HG03135 (cell line): ENCODE results near the gene IFT88.

ENCODE experiments used
- ATAC-seq: cut with Tn5 transposase; IDR thresholded peaks from one replicate; pipeline ENCODE4 v1.9.1; 2021; ENCODE audit warnings: mild to moderate bottlenecking, moderate library complexity; ENCODE audit not compliant: unreplicated experiment

The IFT88 gene

DNA sequence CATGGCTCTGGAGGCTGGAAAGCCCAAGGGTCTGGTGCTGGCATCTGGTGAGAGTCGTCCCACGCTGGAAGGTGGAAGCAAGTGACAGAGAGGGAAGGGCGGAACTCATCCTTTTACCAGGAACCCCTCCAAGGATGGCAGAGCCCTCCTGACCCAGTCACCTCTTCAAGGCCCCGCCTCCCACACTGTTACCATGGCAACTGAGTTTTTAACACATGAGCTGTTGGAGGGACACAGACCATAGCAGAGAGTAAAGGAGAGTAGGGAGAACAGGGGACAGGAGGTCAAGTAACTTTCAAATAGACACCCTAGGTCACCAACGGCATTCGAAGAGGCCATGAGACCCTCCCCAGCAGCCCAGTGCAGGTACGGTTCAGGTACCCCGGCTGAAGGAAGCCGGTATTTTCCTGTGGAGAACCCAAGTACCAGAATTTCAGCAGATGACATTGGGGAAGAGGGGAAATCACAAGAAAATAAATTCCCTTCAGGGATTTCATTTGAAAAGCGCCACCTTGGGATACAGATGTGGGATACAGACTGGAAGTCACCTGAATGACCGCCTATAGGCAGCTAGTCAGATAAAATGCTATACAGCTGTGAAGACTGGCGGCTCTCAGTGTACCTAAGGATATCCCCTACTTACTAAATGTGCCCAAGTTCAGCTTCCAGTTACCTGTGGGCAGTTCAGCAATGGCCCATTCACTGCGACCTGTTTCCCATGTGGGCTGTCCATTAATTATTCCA lies 144.5 kb downstream of the IFT88 start:
- no peak for ATAC-seq

DNA sequence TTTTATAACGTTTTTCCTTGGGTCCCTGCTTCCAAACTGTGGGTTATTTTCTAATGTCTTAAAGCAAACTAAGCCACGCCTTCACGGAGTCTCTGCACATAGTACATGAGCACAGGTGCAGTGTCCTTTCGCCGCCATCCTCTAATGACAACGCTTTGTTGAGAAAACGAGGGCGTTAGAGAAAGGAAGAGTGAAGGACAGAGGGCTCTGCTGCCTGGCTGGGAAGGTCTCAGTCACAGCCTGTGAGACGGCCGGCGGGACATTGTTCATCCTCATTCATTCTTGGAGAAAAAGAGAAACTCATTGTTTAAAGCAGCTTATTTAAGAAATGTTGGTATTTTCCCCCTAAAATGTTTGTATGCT lies 146.0 kb downstream of the IFT88 start:
- ATAC-seq: no peak

GRCh38 chr13:20713751-20714150 lies 146.8 kb downstream of the IFT88 start:
- ATAC-seq: no peak

- ATAC-seq: no peak
Measured at GRCh38 chr13:20714161-20714560, 147.2 kb downstream of the IFT88 start.

- no peak for ATAC-seq
Measured at GRCh38 chr13:20714563-20715329, 147.8 kb downstream of the IFT88 start.

- ATAC-seq: no peak
Measured at GRCh38 chr13:20715330-20715712, 148.4 kb downstream of the IFT88 start.

GRCh38 chr13:20716951-20717350 lies 150.0 kb downstream of the IFT88 start:
- no peak for ATAC-seq

DNA sequence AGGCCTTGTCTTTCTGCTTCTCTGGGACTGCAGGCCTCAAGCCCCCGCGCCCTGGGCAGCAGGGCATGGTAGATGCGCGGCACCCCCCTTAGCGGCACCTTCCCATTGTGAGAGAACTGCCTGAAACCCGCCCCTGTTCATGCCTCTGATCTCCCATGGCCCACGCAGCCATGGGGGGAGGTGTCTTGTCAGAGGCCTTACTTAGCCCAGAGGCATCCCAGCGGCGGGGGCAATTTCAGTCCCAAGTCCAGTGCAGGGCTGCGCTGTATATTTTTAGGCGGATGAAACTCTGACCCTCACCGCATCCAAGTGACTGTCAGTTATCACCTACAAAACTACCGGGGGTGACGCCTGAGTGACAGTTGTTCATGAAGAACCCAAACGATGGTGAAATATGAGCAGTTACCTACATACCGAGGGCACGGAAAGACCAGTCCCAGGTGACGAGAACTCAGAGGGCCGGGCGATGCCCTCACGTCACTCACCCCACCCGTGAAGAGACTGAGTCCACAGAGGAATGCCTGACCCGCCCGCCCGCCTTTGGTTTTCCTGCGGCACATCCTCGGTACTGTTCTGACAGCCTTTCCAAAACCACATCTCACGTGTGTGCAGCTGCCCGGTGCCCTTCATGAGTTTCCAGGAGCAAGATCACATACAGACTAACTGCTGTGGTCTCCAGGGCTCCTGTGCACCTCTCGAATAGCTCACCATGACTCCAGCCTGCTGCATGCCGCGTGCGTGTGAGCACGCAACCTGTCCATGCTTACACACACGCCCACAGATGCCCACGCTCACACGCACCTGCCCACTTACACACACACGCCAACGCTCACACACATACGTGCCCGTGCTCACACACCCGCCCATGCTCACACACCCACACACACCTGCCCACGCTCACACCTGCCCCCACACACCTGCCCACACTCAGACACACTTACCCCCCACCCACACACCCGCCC lies 150.9 kb downstream of the IFT88 start:
- no peak for ATAC-seq

- no peak for ATAC-seq
Measured at GRCh38 chr13:20718958-20719566, 152.1 kb downstream of the IFT88 start.

DNA sequence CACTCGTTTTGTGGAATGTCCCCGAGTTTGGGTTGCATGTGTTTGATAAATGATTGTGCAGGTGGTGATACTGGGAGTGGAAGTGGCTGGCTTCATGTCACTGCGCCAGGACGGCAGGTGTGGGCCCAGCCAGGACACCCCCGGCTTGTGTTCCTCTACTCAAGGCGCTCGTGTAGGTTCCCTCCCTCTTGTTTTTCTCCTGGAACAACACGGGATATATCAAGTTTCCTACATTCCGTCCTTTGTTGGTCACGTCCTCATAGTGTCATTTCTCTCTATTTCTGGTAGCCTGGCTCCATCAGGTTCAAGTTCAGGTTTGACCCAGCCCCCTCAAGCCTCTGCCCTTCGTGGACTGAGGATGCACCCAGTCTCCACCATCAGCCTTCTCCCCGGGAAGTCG lies 152.8 kb downstream of the IFT88 start:
- ATAC-seq: no peak

GRCh38 chr13:20720499-20720898 lies 153.5 kb downstream of the IFT88 start:
- ATAC-seq: no peak

GRCh38 chr13:20721058-20721453 lies 154.1 kb downstream of the IFT88 start:
- ATAC-seq: no peak

GRCh38 chr13:20721454-20722357 lies 154.7 kb downstream of the IFT88 start:
- ATAC-seq: no peak

- no peak for ATAC-seq
Measured at GRCh38 chr13:20727856-20728255, 160.9 kb downstream of the IFT88 start.

GRCh38 chr13:20728579-20729311 lies 161.8 kb downstream of the IFT88 start:
- ATAC-seq: no peak

GRCh38 chr13:20729633-20730585 lies 163.0 kb downstream of the IFT88 start:
- no peak for ATAC-seq

- ATAC-seq: no peak
Measured at GRCh38 chr13:20738616-20739015, 171.7 kb downstream of the IFT88 start.

GRCh38 chr13:20740021-20740420 lies 173.1 kb downstream of the IFT88 start:
- no peak for ATAC-seq
